OCI-LY7 (cell line): ENCODE data around the gene EPHA3.

ENCODE experiments used
- EZH2phosphoT487 ChIP-seq: fragments of 200-600 bp; sonication (generic); IDR thresholded peaks from 2 replicates; pipeline ENCODE4 v1.6.1; 2018; ENCODE audit warnings: low read depth, borderline replicate concordance, mild to moderate bottlenecking, mixed run types, antibody characterized with exemption, low read length, moderate library complexity, mixed read lengths
- TF ChIP-seq, protein P1 (sequence below): fragments of 200-600 bp; sonication (generic); conservative IDR thresholded peaks from 2 replicates; pipeline ENCODE4 v1.5.1; 2014; ENCODE audit warnings: mild to moderate bottlenecking, antibody characterized with exemption, low read length, moderate library complexity, mixed read lengths

GRCh38 chr3:89426060-89426459 is 318.6 kb downstream of the EPHA3 start:
- TF ChIP-seq, protein P1, sequence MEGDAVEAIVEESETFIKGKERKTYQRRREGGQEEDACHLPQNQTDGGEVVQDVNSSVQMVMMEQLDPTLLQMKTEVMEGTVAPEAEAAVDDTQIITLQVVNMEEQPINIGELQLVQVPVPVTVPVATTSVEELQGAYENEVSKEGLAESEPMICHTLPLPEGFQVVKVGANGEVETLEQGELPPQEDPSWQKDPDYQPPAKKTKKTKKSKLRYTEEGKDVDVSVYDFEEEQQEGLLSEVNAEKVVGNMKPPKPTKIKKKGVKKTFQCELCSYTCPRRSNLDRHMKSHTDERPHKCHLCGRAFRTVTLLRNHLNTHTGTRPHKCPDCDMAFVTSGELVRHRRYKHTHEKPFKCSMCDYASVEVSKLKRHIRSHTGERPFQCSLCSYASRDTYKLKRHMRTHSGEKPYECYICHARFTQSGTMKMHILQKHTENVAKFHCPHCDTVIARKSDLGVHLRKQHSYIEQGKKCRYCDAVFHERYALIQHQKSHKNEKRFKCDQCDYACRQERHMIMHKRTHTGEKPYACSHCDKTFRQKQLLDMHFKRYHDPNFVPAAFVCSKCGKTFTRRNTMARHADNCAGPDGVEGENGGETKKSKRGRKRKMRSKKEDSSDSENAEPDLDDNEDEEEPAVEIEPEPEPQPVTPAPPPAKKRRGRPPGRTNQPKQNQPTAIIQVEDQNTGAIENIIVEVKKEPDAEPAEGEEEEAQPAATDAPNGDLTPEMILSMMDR, result no peak
- no peak for TF ChIP-seq EZH2phosphoT487
